ENCODE results near the gene BCAM. TPM values are rescaled to one million over a fixed set of nuclear protein-coding genes. Genes with fewer than 3 reads are reported as not detected.

BCAM gene
- polyA plus RNA-seq, 4 donors, result 71.5 to 730 (median 500) TPM

GRCh38 chr19:44789943-44790483, 18.9 kb upstream of the BCAM start:
- no peak for DNase-seq (ENCODE audit: low read depth in 4 of 4, low spot score in 3 of 4)

GRCh38 chr19:44792281-44792680, 16.6 kb upstream of the BCAM start:
- DNase-seq (ENCODE audit: low read depth in 4 of 4, low spot score in 3 of 4), result no peak

GRCh38 chr19:44794610-44795009, 14.3 kb upstream of the BCAM start:
- DNase-seq (ENCODE audit: low read depth in 4 of 4, low spot score in 3 of 4), result no peak

- DNase-seq (ENCODE audit: low read depth in 4 of 4, low spot score in 3 of 4), result no peak
Observed at GRCh38 chr19:44795398-44795987, 13.4 kb upstream of the BCAM start.

GRCh38 chr19:44796701-44797115, 12.2 kb upstream of the BCAM start:
- no peak for DNase-seq (ENCODE audit: low read depth in 4 of 4, low spot score in 3 of 4)

- no peak for DNase-seq (ENCODE audit: low read depth in 4 of 4, low spot score in 3 of 4)
Observed at GRCh38 chr19:44799627-44800346, 9.1 kb upstream of the BCAM start.

- peak in 1 of 4 donors; percentile 76 for DNase-seq (ENCODE audit: low read depth in 4 of 4, low spot score in 3 of 4)
Observed at GRCh38 chr19:44800461-44800860, 8.4 kb upstream of the BCAM start.

- no peak for DNase-seq (ENCODE audit: low read depth in 4 of 4, low spot score in 3 of 4)
Observed at GRCh38 chr19:44803442-44804428, 5.2 kb upstream of the BCAM start.

- no peak for DNase-seq (ENCODE audit: low read depth in 4 of 4, low spot score in 3 of 4)
Observed at GRCh38 chr19:44806291-44806690, 2.6 kb upstream of the BCAM start.

- no peak for DNase-seq (ENCODE audit: low read depth in 4 of 4, low spot score in 3 of 4)
Observed at GRCh38 chr19:44807162-44807561, 1.7 kb upstream of the BCAM start.

GRCh38 chr19:44807652-44808462, 1.0 kb upstream of the BCAM start:
- DNase-seq (ENCODE audit: low read depth in 4 of 4, low spot score in 3 of 4), result peak in 1 of 4 donors; percentile 72

- no peak for DNase-seq (ENCODE audit: low read depth in 4 of 4, low spot score in 3 of 4)
Observed at GRCh38 chr19:44809577-44810233, 802 bp downstream of the BCAM start.

GRCh38 chr19:44810234-44811121, 1.6 kb downstream of the BCAM start:
- DNase-seq (ENCODE audit: low read depth in 4 of 4, low spot score in 3 of 4), result no peak

- no peak for DNase-seq (ENCODE audit: low read depth in 4 of 4, low spot score in 3 of 4)
Observed at GRCh38 chr19:44811122-44811419, 2.2 kb downstream of the BCAM start.

GRCh38 chr19:44812142-44812718, 3.3 kb downstream of the BCAM start:
- DNase-seq (ENCODE audit: low read depth in 4 of 4, low spot score in 3 of 4), result no peak

GRCh38 chr19:44813070-44813840, 4.4 kb downstream of the BCAM start:
- DNase-seq (ENCODE audit: low read depth in 4 of 4, low spot score in 3 of 4), result no peak

- DNase-seq (ENCODE audit: low read depth in 4 of 4, low spot score in 3 of 4), result no peak
Observed at GRCh38 chr19:44813841-44814470, 5.1 kb downstream of the BCAM start.

Measured in left renal pelvis (tissue), 4 donors.